ENCODE results near the gene KBTBD12.

DNA sequence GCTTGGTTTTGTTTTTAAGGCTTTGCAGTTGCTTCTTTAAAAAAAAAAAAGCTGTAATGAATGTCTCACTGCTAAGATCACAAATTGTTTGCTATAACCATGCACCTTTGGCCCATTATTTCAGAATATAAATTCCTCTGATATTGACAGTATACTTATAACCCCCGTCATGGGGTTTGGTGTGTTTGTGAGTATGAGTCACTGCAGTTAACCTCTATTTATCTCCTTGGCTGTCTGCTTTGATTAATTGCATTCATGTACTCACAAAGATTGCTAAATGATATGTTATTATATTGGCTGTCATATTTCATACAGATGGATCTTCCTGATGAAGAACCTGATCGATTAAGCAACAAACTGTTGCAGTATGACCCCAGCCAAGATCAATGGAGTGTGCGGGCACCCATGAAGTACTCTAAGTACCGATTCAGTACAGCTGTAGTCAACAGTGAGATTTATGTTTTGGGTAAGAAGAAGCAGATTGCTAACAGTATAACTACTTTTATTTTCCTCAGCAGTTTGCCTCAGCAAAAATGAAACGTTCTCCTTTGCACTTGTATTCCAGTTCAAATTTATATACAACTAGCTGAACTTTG, 14.9 kb downstream of the KBTBD12 start:
- TF ChIP-seq, protein P1, sequence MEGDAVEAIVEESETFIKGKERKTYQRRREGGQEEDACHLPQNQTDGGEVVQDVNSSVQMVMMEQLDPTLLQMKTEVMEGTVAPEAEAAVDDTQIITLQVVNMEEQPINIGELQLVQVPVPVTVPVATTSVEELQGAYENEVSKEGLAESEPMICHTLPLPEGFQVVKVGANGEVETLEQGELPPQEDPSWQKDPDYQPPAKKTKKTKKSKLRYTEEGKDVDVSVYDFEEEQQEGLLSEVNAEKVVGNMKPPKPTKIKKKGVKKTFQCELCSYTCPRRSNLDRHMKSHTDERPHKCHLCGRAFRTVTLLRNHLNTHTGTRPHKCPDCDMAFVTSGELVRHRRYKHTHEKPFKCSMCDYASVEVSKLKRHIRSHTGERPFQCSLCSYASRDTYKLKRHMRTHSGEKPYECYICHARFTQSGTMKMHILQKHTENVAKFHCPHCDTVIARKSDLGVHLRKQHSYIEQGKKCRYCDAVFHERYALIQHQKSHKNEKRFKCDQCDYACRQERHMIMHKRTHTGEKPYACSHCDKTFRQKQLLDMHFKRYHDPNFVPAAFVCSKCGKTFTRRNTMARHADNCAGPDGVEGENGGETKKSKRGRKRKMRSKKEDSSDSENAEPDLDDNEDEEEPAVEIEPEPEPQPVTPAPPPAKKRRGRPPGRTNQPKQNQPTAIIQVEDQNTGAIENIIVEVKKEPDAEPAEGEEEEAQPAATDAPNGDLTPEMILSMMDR (IDR thresholded peaks at IDR 0.05; ENCODE audit: insufficient read depth, low read length, poor library complexity, severe bottlenecking) = no peak
- TF ChIP-seq EZH2phosphoT487 (conservative IDR thresholded peaks at IDR 0.05; ENCODE audit: low read length) = no peak
